T-helper 1 cell (primary cell): ENCODE measurements around the gene LENEP.
"Not testable (repeated sequence)": the region's sequence is repeated elsewhere in the genome, so short reads cannot be mapped to it uniquely, and the experiment has no call there.

Experiments used
- DNase-seq, 5 donors: peaks; one replicate each; pipeline ENCODE4 v3.0.0-alpha.2; 2012 to 2020

LENEP gene

DNA sequence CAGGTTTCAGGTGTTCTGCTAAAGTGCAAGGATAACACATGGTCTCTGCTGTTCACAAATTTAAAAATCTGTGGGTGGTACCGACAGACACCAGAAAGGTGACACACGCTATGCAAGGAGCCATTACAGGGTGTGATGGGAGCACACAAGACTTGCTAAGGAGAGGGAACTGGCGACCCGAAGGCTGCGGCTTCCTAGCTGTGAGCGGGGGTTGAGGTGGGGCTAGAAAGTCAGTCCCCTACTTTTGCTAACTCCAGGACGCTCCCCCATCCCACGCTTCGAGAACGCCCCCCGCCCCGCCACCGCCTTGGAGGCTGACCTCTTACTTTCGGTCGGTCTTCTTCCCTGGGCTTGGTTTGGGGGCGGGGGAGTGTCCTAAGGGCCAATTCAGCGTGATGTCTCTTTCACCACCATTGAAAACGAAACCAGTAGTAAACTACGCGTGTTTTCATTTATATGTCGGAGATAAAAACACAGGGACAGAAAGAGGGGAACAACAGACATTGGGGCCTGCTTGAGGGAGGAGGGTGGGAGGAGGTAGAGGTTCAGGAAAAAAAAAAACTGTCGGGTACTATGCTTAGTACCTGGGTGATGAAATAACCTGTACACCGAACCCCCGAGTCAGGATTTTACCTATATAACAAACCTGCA is 17.9 kb upstream of the LENEP start:
- peak in 4 of 5 donors; percentile 27 to 58 (median 34) for DNase-seq

DNA sequence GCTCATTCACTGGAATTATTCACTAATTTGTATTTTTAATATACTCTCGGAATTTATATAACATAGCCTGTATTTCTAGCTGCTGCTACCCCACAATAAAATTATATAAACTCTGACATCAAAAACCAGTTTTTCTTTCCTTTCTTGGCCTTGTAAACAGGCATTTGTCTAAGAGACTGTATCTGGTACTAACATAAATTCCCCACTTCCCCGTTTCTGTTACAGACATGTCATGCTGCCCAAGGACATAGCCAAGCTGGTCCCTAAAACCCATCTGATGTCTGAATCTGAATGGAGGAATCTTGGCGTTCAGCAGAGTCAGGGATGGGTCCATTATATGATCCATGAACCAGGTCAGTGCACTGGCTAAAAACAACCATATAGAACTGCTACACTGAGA is 15.6 kb upstream of the LENEP start:
- not testable (repeated sequence) for DNase-seq

DNA sequence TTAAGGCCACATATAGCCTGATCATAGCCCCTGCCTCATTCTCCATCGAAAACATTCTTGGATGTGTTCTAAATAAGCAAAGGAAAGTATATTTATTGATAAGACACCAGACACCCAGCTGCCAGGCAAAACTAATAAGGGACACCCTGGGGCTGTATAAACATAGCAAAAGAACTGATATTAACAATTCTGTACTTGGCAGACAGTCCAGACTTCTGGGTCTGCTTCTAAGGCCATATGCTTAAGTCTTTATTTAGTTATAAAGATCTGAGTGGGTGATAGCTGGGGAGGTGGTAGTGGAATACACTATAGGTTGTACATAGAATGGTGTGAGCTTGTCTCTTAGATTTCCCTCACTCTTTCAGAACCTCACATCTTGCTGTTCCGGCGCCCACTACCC is 15.0 kb upstream of the LENEP start:
- DNase-seq, result no peak

DNA sequence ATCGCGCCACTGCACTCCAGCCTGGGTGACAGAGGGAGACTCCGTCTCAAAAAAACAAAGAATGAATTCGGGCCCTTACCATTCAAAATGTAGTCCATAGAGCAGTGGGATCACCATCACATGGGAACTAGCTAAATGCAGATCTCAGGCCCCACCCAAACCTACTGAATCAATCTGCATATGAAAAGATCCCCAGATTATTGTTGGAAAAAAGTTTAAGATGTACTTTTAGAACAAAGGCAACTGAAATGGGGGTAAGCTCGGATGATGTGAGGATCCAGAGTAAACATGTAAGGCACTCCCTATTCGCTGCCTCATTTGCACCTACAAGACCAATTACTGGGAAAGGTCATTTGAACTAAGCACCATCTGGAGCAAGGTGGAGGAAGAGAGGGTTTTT is 11.0 kb upstream of the LENEP start:
- DNase-seq, result no peak

DNA sequence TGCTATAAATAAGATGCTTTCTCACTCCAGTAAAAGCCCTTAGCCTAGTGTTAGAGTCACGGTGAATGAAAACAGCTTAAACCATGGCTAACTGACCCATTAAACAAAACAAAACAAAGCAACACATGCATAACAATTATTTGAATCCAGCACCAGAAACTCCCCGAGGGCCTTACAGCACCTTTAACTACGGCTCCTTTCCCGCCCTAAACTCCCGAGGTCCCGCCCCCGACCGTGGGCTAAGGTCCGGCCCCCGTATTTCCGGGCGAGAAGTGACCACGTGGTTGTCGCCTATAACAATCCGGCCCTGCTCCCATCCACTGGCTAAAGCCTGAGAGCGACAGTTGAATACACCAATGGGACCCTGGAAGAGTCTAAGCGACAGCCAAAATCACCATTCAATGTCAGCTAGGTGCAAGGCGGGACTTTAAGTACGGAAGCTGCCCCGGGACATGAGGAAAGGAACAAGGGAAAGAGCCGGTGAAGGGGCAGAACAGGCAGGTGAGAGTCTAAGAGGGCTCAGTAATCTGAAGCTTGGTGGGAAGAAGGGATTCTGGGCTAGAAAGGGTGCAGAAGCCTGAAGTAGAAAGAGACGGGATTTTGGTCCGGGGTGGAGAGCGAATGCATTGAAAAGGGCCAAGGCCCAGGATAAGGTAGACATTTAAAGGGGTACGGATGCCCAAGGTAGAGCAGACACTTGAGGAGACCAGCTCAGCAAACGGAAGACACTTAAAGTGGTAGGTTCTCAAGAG is 10.3 kb upstream of the LENEP start, which contains the start of gene FLAD1:
TSS of gene FLAD1 (plus strand) at position 448 of the 752 bp plus-strand sequence. CDS start 351 bp downstream, outside the sequence.
- peak; percentile 87 to 99 (median 94) for DNase-seq

DNA sequence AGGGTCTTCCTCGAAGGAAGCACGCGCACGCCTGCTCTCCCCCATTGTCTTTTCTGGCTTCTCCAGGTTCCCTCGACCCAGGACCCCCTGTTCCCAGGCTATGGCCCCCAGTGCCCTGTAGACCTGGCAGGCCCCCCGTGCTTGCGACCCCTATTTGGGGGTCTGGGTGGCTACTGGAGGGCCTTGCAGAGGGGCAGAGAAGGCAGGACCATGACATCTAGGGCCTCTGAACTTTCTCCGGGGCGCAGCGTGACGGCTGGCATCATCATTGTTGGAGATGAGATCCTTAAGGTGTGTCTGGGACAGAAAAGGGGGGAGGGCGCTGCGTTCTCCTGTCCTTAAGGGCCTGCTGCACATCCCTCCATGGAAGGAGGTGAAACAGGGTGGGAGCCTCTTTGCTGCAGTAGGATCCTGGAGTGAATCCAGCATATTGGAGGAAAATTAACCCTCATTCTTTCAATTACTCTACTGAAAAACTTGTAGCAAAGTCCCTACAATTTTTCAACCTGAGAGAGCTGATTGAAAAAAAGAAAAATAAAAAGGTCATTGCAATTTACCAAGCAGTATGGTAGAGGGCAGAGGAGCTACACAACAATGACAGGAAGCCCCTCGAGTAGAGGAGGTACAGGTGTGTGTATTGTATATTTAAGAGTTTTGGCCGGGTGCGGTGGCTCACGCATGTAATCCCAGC is 9.5 kb upstream of the LENEP start:
- DNase-seq, result no peak

DNA sequence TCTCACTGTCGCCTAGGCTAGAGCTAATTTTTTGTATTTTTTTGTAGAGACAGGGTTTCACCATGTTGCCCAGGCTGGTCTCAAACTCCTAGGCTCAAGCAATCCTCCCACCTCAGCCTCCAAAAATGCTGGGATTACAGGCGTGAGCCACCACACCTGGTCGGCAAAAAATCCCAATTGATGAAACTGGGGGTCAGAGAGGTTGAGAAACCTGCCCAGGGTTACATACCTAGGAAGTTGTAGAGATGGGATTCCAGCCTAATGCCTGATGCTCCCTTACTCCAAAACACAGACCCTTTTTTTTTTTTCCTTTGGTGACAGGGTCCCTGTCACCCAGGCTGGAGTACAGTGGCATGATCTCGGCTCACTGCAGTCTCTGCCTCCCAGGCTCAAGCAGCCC is 6.7 kb upstream of the LENEP start:
- not testable (repeated sequence) for DNase-seq

DNA sequence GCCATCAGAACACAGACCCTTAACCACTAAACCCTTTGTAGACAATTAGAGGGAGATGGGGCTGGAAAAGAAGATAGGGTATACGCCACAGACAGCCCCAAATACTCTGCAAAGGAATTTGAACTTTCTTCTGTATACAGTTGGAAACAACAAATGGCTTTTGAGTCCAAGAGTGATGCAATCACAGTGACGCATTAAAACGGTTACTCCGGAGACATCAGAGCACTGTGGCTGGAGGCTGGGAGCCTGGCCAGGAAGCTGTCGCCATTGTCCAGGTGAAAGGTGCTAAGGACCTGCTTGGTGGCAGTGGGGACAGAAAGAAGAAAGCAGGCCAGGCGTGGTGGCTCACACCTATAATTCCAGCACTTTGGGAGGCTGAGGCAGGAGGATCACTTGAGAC is 6.1 kb upstream of the LENEP start:
- DNase-seq, result no peak

DNA sequence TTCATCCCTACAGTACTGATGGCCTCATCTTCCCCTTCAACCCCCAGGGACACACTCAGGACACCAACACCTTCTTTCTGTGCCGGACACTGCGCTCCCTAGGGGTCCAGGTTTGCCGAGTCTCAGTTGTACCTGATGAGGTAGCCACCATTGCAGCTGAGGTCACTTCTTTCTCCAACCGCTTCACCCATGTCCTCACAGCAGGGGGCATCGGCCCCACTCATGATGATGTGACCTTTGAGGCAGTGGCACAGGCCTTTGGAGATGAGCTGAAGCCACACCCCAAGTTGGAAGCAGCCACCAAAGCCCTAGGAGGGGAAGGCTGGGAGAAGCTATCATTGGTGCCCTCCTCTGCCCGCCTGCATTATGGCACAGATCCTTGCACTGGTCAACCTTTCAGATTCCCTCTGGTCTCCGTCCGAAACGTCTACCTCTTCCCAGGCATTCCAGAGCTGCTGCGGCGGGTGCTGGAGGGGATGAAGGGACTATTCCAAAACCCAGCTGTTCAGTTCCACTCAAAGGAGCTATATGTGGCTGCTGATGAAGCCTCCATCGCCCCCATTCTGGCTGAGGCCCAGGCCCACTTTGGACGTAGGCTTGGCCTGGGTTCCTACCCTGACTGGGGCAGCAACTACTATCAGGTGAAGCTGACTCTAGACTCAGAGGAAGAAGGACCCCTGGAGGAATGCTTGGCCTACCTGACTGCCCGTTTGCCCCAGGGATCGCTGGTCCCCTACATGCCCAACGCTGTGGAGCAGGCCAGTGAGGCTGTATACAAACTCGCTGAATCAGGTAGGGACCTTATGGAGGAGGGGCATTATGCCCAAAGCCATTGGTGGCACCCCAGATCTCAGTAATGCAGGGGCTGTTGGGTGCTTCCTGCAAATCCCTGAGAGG is 5.1 kb upstream of the LENEP start:
- no peak for DNase-seq

DNA sequence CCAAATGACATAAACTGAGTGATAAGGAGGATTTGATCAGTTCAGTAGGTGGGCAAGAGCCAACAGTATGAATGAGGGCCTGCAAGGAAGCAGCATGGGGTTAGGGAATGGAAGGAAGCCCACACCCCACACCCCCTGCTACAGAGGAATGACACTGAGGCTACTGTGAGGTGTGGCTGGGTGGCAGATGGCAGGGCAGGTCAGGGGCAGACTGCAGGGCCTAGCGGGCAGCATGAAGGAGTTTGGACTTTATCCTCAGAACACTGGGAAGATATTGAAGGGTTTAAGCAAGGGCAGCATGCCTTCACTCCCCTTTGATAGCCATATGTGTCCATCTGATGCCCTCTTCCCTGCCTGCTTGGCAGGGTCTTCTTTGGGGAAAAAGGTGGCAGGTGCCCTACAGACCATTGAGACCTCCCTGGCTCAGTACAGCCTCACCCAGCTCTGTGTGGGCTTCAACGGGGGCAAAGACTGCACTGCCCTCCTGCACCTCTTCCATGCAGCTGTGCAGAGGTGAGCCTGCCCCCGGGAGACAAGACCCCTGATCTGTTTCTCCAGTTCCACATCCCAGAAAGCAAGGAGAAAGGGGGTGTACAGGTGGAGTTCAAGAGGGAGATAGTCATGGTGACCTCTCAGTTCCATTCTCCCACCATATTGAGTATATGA is 4.1 kb upstream of the LENEP start:
- DNase-seq, result no peak

DNA sequence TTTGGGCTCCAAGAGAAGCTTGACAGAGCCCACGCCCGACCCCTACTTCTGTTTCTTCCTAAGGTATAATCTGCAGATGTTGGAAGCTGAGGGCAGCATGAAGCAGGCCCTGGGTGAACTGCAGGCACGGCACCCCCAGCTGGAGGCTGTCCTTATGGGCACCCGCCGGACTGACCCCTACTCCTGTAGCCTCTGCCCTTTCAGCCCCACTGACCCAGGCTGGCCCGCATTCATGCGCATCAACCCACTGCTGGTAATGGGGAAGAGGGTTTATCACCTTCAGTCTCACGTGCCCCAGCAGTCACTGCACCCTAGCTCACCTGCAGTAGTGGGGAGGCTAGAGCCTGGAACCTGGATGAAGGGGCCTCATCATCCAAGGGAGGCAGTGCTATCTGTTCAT is 3.1 kb upstream of the LENEP start:
- DNase-seq, result no peak

DNA sequence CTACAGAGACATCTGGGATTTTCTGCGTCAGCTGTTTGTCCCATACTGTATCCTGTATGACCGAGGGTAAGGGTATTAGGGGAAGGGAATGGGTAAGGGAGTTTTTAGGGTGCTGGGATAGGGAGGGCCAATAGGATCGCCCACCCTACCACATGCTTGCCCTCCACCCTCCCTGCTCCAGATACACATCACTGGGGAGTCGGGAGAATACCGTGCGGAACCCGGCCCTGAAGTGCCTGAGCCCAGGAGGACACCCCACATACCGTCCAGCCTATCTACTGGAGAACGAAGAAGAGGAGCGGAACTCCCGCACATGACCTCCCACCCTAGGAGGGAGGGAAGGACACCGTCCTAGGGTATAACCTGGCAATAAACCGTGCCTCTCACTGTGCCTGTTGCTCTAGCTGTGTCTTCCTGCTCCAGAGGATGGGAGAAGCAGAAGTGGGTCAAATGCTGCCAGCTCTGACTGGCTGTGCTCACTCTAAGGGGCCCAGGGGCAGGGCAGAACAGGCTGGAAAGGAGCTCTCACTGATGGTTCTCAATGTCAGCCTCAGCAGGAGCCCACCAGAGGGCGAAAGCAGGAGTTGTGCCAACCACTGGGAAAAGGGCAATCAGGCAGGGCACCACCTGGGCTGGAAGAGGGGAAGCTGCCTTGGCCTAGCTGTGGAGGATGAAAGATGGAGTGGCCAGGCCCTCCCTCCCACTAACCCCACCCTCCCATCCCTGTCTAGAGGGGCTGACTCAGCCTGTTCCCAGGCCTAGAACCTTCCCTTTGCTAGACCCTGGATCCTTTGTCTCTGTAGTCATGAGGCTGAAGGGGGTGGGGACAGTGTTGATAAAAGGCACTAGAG is 440 bp upstream of the LENEP start:
- no peak for DNase-seq

DNA sequence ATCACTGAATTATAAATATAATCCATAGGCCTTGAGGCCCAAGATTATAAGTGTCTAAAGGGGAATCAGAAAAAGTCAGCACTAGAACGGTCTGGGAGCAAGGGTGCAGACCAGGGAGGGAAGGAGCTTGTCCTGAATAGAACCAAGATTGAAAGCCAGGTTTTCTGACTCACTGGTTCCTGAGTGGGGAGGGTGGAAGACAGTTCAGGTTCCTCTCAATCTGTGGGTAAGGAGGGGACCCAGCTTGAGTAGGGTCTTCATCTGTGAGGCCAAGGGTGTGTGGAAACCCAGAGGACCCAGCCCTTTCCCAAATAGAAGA is 842 bp downstream of the LENEP start:
- no peak for DNase-seq

DNA sequence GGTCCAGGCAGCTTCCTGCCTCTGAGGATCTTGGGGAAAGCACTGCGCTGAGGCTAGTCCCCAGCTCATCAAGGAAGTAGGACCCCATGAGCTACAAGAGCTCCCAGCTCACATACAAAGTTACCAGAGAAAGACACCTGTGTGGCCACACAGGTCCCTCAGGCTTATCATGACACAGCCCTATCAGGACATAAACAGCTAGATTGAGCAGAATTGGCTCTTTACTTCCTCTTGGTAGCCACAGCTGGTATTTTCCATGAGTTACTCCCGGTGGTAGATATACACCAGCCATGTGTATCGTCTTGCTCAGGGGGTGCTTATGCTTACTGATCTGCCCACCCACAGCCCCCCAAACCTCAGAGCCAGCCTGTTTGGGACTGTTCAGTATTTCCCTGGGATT is 1.2 kb downstream of the LENEP start:
- DNase-seq, result no peak

DNA sequence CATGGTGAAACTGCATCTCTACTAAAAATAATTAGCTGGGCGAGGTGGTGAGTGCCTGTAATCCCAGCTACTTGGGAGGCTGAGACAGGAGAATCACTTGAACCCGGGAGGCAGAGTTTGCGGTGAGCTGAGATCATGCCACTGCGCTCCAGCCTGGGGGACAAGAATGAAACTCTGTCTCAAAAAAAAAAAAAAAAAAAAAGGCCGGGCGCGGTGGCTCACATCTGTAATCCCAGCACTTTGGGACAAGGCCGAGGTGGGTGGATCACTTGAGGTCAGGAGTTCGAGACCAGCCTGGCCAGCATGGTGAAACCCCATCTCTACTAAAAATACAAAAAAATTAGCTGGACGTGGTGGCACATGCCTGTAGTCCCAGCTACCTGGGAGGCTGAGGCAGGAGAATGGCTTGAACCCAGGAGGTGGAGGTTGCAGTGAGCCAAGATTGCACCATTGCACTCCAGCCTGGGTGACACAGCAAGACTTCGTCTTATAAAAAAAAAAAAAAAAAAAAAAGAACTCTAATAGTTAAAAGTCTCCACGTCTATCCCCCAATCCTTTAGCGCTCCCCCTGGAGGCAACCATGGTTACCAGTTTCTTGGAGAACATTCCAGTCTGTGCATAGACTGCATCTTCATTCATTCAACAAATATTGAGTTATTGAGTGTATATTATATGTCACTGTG is 2.1 kb downstream of the LENEP start:
- DNase-seq, result not testable (repeated sequence)

DNA sequence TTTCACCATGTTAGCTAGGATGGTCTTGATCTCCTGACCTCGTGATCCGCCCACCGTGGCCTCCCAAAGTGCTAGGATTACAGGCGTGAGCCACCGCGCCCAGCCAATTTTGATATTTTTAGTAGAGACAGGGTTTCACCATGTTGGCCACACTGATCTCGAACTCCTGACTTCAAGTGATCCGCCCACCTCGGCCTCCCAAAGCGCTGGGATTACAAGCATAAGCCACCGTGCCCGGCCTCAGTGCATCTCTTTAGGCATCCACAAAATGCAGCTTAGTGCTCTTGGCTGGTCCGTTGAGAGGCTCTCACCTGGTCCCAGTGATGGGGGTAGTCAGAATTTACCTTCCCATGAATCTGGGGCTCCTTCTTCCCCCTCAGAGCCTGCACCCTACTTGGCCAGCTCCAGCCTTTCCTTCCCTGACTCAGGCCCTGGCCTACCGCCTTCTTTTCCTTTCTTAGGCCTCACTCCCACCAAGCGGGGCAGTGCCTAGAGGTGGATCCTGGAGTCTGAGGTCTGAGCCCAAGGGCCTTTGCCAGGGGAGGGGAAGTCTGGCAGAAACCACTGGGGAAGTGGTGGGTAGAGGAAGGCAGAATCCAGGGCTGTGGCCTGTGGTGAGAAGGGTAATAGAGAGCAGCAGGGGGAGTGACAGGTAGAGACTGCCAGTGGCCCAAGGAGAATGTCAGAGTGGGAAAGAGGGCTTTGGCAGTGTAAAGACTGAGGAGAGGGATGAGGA is 3.7 kb downstream of the LENEP start:
- no peak for DNase-seq

DNA sequence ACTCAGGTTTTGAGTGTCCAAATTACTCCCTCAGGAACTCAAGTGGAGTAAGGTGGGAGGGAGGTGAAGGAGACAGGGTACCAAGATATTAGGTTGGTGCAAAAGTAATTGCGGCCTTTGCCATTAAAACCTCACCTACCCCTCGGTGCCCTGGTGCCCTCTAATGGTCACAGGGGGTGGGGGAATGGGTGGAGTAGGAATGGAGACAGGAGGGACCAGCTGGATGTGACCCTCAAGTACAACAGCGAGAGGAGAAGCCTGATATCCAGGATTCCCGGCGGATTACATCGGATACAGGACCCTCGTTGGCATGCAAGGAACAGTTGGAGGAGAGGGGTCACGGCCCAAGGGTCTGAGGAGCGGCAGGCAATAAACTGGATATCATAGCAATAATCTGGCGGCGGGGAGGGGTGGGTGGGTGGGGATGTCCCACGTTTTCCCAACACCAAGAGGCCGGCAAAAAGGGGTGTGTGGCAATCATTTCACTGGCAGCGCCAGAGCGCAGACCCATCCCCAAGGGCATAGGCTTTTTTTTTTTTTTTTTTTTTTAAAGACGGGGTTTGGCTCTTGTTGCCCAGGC is 4.9 kb downstream of the LENEP start:
- no peak for DNase-seq

DNA sequence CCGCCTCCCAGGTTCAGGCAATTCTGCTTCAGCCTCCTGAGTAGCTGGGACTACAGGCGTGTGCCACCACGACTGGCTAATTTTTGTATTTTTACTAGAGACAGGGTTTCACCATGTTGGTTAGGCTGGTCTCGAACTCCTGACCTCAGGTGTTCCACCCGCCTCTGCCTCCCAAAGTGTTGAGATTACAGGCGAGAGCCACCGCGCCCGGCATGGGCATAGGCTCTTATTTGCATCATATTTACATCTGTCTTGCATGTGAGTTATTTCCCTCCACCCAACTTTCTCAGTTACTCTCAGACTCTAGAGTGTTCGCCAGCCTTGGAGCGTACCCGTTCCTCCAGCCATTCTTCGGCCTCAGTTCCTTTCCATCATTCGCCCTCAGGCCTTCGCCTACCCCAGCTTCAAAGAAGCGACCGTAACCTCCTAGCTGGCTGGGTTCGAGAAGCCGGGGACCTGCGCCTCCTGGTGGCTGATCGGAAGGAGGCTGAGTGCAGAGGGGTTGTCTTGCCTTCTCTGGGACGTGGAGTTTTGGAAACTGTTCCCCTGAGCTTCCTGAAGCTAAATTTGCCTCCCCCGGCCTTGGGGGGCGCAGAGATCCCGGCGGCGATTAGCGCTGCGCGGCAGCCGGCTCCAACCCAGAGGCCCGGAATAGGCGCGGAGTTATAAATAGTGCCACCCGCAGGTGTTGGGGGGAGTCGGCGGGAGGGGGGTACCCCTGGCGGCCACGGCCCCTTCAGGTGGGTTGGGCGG is 5.6 kb downstream of the LENEP start:
- peak in 3 of 5 donors; percentile 38 to 76 (median 53) for DNase-seq
